ENCODE results near the gene CRISPLD2.

GRCh38 chr16:84821179-84821578, 1.4 kb downstream of the CRISPLD2 start:
- TF ChIP-seq POLR2A (IDR thresholded peaks at IDR 0.05; ENCODE audit: low read length) (no peak), GATA1 (IDR thresholded peaks at IDR 0.05; ENCODE audit: low read depth, low read length) (no peak)

All from erythroblast (primary cell).